Measurements from ENCODE around the gene TMED7. TPM values are rescaled to one million over a fixed set of nuclear protein-coding genes. Genes with fewer than 3 reads are reported as not detected.

TMED7 gene
- total and polyA plus RNA-seq, 8 donors = 73.9 to 115 (median 81.7) TPM

DNA sequence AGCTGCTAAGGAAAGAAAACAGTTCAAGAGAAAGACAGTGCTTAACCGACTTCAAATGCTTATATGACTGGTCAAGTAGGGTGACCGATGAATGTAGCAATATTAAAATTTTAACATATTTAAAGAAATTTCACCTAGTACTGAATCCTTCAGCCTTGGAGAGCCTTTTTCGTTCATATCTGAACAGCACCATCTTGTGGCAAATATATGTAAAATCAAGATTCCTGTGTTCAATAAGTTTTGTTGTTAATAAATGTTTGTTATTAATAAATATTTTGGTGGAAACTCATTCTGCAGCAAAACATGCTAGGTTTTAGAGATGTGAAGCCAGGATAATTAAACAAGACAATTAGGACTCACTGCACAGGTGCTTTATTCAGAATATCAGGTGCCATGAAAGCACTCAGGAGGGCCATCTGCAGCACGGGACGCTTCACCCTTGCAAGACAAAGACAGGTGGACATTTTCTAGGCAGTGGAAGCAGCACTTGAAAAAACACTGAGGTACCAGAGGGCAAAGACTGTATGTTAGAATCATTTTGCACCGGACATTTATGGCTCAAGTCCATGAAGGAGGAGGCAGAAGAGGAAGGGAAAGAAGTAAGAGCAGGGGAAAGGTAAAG is 39.2 kb downstream of the TMED7 start:
- Histone ChIP-seq H3K9me3 (no peaks in the 10 kb centered on the region), H3K36me3 (no peaks in the 10 kb centered on the region), H3K4me3 (no peak overlapping the region), H3K4me1 (no peaks in the 10 kb centered on the region), H3K27me3 (no peaks in the 10 kb centered on the region), H3K27ac (no peak overlapping the region)
- DNase-seq = peak in 1 of 4 donors; percentile 13
- ATAC-seq = peak; percentile 65
- intact Hi-C loops (cut with DNase I) = loop anchor here in 1 of 2 donors (5.0 kb wide), 1 partner anchor 279 kb away; no protein-coding TSS in a partner anchor
- TF ChIP-seq, protein P1, sequence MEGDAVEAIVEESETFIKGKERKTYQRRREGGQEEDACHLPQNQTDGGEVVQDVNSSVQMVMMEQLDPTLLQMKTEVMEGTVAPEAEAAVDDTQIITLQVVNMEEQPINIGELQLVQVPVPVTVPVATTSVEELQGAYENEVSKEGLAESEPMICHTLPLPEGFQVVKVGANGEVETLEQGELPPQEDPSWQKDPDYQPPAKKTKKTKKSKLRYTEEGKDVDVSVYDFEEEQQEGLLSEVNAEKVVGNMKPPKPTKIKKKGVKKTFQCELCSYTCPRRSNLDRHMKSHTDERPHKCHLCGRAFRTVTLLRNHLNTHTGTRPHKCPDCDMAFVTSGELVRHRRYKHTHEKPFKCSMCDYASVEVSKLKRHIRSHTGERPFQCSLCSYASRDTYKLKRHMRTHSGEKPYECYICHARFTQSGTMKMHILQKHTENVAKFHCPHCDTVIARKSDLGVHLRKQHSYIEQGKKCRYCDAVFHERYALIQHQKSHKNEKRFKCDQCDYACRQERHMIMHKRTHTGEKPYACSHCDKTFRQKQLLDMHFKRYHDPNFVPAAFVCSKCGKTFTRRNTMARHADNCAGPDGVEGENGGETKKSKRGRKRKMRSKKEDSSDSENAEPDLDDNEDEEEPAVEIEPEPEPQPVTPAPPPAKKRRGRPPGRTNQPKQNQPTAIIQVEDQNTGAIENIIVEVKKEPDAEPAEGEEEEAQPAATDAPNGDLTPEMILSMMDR (IDR thresholded peaks at IDR 0.05) = peak; percentile 39 to 41

DNA sequence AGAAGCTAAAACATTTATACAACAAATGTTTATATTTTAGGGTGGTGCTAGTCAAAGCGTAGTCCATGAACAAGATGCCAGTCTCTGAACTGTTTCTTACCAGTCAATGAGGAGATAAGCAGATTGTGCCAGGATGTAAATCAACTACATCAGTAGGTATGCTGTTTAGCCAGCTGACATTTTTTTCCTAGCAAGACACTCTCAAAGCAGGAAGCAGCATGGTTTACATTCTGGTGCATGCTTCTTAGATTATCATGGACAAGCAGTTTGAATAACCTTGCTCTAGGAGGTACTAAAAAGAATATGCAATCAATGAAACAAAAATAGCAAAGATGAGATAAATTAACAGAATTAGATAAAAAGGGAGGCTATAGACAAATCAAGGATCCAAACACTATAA is 40.6 kb downstream of the TMED7 start:
- intact Hi-C loops (cut with DNase I) = loop anchor here in 1 of 2 donors (5.0 kb wide), 1 partner anchor 278 kb away; no protein-coding TSS in a partner anchor
- Histone ChIP-seq H3K36me3 (no peaks in the 10 kb centered on the region), H3K27me3 (no peaks in the 10 kb centered on the region), H3K9me3 (no peaks in the 10 kb centered on the region), H3K4me1 (no peaks in the 10 kb centered on the region), H3K4me3 (no peak overlapping the region), H3K27ac (no peak overlapping the region)
- ATAC-seq (no peak), DNase-seq (no peak)
- TF ChIP-seq, protein P1 (IDR thresholded peaks at IDR 0.05) = no peak

DNA sequence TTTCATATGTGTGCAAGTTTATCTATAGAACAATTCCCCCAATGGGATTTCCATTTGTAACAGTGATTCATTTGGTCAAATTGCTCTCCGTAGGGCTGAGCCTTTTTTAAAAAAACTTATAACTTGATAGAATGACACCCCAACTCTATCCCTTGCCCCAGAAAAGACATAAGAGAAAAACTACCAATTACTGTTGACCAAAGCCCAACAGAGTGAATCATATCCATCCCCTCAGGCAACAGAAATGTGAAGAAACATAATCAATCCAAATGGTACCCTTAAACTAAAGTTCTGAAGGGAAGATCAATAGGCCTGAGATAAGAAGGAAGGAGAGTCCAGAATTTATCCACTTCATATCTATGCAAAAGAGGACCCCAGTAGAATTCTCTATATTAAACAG is 41.3 kb downstream of the TMED7 start:
- no peaks in the 10 kb centered on the region for H3K36me3 ChIP-seq
- intact Hi-C loops (cut with DNase I) = no loop called here
- TF ChIP-seq, protein P1 (IDR thresholded peaks at IDR 0.05) = no peak
- H3K27me3 ChIP-seq = no peaks in the 10 kb centered on the region
- no peaks in the 10 kb centered on the region for H3K9me3 ChIP-seq
- no peak for DNase-seq
- no peaks in the 10 kb centered on the region for H3K4me1 ChIP-seq
- no peak overlapping the region for H3K27ac ChIP-seq
- no peak overlapping the region for H3K4me3 ChIP-seq
- no peak for ATAC-seq

DNA sequence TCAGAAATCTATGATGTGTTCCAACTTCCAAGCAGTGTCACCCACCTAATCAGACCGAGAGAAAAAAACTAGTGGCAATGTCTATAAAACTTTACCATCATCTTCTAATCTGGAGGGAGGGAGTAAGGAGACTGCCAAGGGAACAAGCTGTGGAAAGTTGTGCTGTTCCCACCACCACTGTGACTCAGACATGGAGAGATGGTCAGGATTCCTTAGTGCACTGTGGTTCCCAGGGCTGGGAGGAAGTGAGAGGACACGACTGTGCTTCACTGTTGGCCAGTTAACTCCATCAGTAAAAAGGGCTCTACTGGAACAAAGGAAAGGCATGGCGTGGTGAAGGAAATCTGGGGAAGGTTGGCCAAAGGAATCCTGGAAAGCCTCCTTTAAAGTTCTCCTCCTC is 42.4 kb downstream of the TMED7 start:
- ATAC-seq (peak; percentile 27), DNase-seq (no peak)
- Histone ChIP-seq H3K27ac (no peak overlapping the region), H3K4me1 (no peaks in the 10 kb centered on the region), H3K27me3 (no peaks in the 10 kb centered on the region), H3K9me3 (no peaks in the 10 kb centered on the region), H3K4me3 (no peak overlapping the region), H3K36me3 (no peaks in the 10 kb centered on the region)
- TF ChIP-seq, protein P1 (IDR thresholded peaks at IDR 0.05) = no peak
- intact Hi-C loops (cut with DNase I) = no loop called here

DNA sequence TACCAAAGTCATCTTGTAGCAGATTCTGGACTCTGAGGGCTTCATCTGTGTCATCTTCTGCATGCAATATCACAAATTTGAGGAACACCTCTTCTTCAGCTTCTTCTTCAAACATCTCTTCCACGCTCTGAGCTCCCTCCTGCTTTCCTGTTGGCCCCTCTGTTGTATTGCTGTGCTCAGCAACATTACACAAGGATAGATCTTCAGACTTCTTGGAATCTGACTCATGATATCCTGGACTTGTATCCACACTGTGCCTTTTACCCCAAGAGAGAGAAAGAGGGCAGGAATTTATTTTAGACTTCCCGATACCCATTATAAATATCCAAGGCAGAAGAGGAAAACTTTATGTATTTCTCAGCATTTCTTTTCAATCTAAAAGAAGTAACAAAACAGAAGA is 44.9 kb downstream of the TMED7 start:
- Histone ChIP-seq H3K9me3 (no peaks in the 10 kb centered on the region), H3K4me1 (no peaks in the 10 kb centered on the region), H3K27me3 (no peaks in the 10 kb centered on the region), H3K36me3 (no peaks in the 10 kb centered on the region), H3K4me3 (no peak overlapping the region), H3K27ac (no peak overlapping the region)
- ATAC-seq (no peak), DNase-seq (no peak)
- TF ChIP-seq, protein P1 (IDR thresholded peaks at IDR 0.05) = no peak
- intact Hi-C loops (cut with DNase I) = no loop called here

All from left lung (tissue), 10 donors.